WTC11 (cell line): ENCODE measurements around the gene CDHR5.

Experiments used
- ESRRA ChIP-seq: sonication (generic); formaldehyde crosslinking; IDR thresholded peaks from 2 replicates; pipeline ENCODE4 v1.8.1; 2022; ENCODE audit warnings: mild to moderate bottlenecking, missing genetic modification reagents, borderline replicate concordance
- FOXP1 ChIP-seq: sonication (generic); formaldehyde crosslinking; IDR thresholded peaks from 2 replicates; pipeline ENCODE4 v1.8.0; 2022; ENCODE audit warnings: missing genetic modification reagents, mild to moderate bottlenecking, moderate library complexity, borderline replicate concordance
- KAT7 ChIP-seq: sonication (generic); formaldehyde crosslinking; IDR thresholded peaks from 2 replicates; pipeline ENCODE4 v1.8.1; 2023; ENCODE audit warnings: missing genetic modification reagents, mild to moderate bottlenecking, borderline replicate concordance
- MYBL2 ChIP-seq: sonication (generic); formaldehyde crosslinking; IDR thresholded peaks from 2 replicates; pipeline ENCODE4 v1.8.1; 2023; ENCODE audit warnings: mild to moderate bottlenecking, moderate library complexity, missing genetic modification reagents
- NFE2L1 ChIP-seq: sonication (generic); formaldehyde crosslinking; IDR thresholded peaks from 2 replicates; pipeline ENCODE4 v1.8.1; 2023; ENCODE audit warnings: missing genetic modification reagents
- TEAD4 ChIP-seq: sonication (generic); formaldehyde crosslinking; IDR thresholded peaks from 2 replicates; pipeline ENCODE4 v1.8.0; 2022; ENCODE audit warnings: mild to moderate bottlenecking, missing genetic modification reagents
- ZNF121 ChIP-seq: sonication (generic); formaldehyde crosslinking; IDR thresholded peaks from 2 replicates; pipeline ENCODE4 v1.8.0; 2023; ENCODE audit warnings: missing genetic modification reagents
- ZNF138 ChIP-seq: sonication (generic); formaldehyde crosslinking; conservative IDR thresholded peaks from 2 replicates; pipeline ENCODE4 v1.8.1; 2022; ENCODE audit warnings: mild to moderate bottlenecking, moderate library complexity, missing genetic modification reagents
- TF ChIP-seq, protein P1 (sequence below): fragments of 200-600 bp; IDR thresholded peaks from 2 replicates; pipeline ENCODE4 v1.8.0; 2022; ENCODE audit warnings: antibody characterized with exemption
- TF ChIP-seq, protein P2 (sequence below): sonication (generic); formaldehyde crosslinking; IDR thresholded peaks from 2 replicates; pipeline ENCODE4 v1.8.0; 2023; ENCODE audit warnings: mild to moderate bottlenecking, missing genetic modification reagents
- TF ChIP-seq, protein P3 (sequence below): sonication (generic); formaldehyde crosslinking; IDR thresholded peaks from 2 replicates; pipeline ENCODE4 v1.8.0; 2022; ENCODE audit warnings: mild to moderate bottlenecking, missing genetic modification reagents
- TF ChIP-seq, protein P4 (sequence below): sonication (generic); formaldehyde crosslinking; IDR thresholded peaks from 2 replicates; pipeline ENCODE4 v1.8.1; 2023; ENCODE audit warnings: mild to moderate bottlenecking, missing genetic modification reagents
- TF ChIP-seq, protein P5 (sequence below): sonication (generic); formaldehyde crosslinking; IDR thresholded peaks from 2 replicates; pipeline ENCODE4 v1.8.1; 2022; ENCODE audit warnings: low read depth, missing genetic modification reagents, borderline replicate concordance

DNA sequence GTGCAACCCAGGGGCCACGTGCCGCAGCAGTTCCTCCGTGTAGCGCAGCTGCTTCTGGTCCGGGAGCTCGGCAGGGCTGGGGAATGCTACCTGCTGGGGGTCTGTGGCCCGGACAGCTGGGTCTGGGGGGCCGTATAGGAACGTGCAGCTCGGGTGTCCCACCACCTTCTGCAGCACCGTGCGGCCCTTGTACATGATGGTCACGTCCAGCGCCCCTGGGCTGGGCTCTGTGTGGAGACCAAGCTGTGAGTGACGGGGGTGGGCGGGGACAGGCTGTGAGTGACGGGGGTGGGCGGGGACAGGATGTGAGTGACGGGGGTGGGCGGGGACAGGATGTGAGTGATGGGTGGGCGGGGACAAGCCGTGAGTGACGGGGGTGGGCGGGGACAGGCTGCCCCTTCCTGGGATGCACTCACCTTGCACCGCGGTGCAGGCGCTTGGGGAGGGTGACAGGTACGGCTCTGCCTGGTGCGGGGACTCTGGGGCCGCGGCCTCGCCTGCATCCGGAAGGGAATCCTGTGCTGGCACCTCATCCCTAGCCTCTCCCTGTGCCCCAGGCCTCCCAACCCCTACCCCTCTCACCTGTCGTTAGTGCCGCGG, 11.3 kb downstream of the CDHR5 start:
- no peak for TF ChIP-seq TEAD4
- no peak for TF ChIP-seq ESRRA (CRISPR knock-in tag)
- TF ChIP-seq, protein P1, sequence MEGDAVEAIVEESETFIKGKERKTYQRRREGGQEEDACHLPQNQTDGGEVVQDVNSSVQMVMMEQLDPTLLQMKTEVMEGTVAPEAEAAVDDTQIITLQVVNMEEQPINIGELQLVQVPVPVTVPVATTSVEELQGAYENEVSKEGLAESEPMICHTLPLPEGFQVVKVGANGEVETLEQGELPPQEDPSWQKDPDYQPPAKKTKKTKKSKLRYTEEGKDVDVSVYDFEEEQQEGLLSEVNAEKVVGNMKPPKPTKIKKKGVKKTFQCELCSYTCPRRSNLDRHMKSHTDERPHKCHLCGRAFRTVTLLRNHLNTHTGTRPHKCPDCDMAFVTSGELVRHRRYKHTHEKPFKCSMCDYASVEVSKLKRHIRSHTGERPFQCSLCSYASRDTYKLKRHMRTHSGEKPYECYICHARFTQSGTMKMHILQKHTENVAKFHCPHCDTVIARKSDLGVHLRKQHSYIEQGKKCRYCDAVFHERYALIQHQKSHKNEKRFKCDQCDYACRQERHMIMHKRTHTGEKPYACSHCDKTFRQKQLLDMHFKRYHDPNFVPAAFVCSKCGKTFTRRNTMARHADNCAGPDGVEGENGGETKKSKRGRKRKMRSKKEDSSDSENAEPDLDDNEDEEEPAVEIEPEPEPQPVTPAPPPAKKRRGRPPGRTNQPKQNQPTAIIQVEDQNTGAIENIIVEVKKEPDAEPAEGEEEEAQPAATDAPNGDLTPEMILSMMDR: no peak
- no peak for TF ChIP-seq ZNF138 (CRISPR knock-in tag)
- TF ChIP-seq, protein P2, sequence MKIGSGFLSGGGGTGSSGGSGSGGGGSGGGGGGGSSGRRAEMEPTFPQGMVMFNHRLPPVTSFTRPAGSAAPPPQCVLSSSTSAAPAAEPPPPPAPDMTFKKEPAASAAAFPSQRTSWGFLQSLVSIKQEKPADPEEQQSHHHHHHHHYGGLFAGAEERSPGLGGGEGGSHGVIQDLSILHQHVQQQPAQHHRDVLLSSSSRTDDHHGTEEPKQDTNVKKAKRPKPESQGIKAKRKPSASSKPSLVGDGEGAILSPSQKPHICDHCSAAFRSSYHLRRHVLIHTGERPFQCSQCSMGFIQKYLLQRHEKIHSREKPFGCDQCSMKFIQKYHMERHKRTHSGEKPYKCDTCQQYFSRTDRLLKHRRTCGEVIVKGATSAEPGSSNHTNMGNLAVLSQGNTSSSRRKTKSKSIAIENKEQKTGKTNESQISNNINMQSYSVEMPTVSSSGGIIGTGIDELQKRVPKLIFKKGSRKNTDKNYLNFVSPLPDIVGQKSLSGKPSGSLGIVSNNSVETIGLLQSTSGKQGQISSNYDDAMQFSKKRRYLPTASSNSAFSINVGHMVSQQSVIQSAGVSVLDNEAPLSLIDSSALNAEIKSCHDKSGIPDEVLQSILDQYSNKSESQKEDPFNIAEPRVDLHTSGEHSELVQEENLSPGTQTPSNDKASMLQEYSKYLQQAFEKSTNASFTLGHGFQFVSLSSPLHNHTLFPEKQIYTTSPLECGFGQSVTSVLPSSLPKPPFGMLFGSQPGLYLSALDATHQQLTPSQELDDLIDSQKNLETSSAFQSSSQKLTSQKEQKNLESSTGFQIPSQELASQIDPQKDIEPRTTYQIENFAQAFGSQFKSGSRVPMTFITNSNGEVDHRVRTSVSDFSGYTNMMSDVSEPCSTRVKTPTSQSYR (CRISPR knock-in tag): no peak
- TF ChIP-seq KAT7 (CRISPR knock-in tag): no peak
- TF ChIP-seq, protein P3, sequence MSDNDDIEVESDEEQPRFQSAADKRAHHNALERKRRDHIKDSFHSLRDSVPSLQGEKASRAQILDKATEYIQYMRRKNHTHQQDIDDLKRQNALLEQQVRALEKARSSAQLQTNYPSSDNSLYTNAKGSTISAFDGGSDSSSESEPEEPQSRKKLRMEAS (CRISPR knock-in tag): no peak
- no peak for TF ChIP-seq MYBL2 (CRISPR knock-in tag)
- TF ChIP-seq, protein P4, sequence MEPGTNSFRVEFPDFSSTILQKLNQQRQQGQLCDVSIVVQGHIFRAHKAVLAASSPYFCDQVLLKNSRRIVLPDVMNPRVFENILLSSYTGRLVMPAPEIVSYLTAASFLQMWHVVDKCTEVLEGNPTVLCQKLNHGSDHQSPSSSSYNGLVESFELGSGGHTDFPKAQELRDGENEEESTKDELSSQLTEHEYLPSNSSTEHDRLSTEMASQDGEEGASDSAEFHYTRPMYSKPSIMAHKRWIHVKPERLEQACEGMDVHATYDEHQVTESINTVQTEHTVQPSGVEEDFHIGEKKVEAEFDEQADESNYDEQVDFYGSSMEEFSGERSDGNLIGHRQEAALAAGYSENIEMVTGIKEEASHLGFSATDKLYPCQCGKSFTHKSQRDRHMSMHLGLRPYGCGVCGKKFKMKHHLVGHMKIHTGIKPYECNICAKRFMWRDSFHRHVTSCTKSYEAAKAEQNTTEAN (CRISPR knock-in tag): no peak
- no peak for TF ChIP-seq ZNF121 (CRISPR knock-in tag)
- TF ChIP-seq NFE2L1: no peak
- no peak for TF ChIP-seq FOXP1 (CRISPR knock-in tag)
- TF ChIP-seq, protein P5, sequence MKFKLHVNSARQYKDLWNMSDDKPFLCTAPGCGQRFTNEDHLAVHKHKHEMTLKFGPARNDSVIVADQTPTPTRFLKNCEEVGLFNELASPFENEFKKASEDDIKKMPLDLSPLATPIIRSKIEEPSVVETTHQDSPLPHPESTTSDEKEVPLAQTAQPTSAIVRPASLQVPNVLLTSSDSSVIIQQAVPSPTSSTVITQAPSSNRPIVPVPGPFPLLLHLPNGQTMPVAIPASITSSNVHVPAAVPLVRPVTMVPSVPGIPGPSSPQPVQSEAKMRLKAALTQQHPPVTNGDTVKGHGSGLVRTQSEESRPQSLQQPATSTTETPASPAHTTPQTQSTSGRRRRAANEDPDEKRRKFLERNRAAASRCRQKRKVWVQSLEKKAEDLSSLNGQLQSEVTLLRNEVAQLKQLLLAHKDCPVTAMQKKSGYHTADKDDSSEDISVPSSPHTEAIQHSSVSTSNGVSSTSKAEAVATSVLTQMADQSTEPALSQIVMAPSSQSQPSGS (CRISPR knock-in tag): no peak
